Endothelial cell (in vitro differentiated cells): ENCODE data around the gene NBAS. TPM values are rescaled to one million over a fixed set of nuclear protein-coding genes. Genes with fewer than 3 reads are reported as not detected.

Experiments
- DNase-seq: peaks from one replicate; pipeline ENCODE4 v3.0.0; 2021; ENCODE audit warnings: low spot score
- H3K27ac Mint-ChIP-seq: one replicate; pipeline ENCODE4 v1.8.0; 2021; ENCODE audit warnings: mixed read lengths, inconsistent platforms; ENCODE audit not compliant: unreplicated experiment
- H3K27me3 Mint-ChIP-seq: one replicate; pipeline ENCODE4 v1.8.0; 2021; ENCODE audit warnings: mild to moderate bottlenecking, moderate library complexity, mixed read lengths, inconsistent platforms; ENCODE audit not compliant: unreplicated experiment
- H3K36me3 Mint-ChIP-seq: one replicate; pipeline ENCODE4 v1.8.0; 2021; ENCODE audit warnings: mild to moderate bottlenecking, low read depth, mixed read lengths, inconsistent platforms; ENCODE audit not compliant: unreplicated experiment
- H3K4me1 Mint-ChIP-seq: one replicate; pipeline ENCODE4 v1.8.0; 2021; ENCODE audit warnings: mild to moderate bottlenecking, mixed read lengths, inconsistent platforms; ENCODE audit not compliant: unreplicated experiment
- H3K4me3 Mint-ChIP-seq: one replicate; pipeline ENCODE4 v1.8.0; 2021; ENCODE audit warnings: mild to moderate bottlenecking, mixed read lengths, inconsistent platforms; ENCODE audit not compliant: unreplicated experiment
- H3K9me3 Mint-ChIP-seq: one replicate; pipeline ENCODE4 v1.8.0; 2021; ENCODE audit warnings: mixed read lengths, inconsistent platforms; ENCODE audit not compliant: unreplicated experiment
- total RNA-seq: library from RNA; stranded (reverse); fragmentation: NEBNext Ultra II Directional; extraction: Animal tissue kit (Norgen Biotek cat#: 25700); gene quantifications from one replicate; pipeline ENCODE4 v1.2.1, GENCODE V29; 2021; ENCODE audit not compliant: unreplicated experiment
- TF ChIP-seq, protein P1 (sequence below): fragments of 200-600 bp; sonication (generic); IDR thresholded peaks from one replicate; pipeline ENCODE4 v1.5.0; 2021; ENCODE audit warnings: antibody characterized with exemption; ENCODE audit not compliant: unreplicated experiment

Gene NBAS
- total RNA-seq, 1 donor from 2014 or later = 52.8 TPM

DNA sequence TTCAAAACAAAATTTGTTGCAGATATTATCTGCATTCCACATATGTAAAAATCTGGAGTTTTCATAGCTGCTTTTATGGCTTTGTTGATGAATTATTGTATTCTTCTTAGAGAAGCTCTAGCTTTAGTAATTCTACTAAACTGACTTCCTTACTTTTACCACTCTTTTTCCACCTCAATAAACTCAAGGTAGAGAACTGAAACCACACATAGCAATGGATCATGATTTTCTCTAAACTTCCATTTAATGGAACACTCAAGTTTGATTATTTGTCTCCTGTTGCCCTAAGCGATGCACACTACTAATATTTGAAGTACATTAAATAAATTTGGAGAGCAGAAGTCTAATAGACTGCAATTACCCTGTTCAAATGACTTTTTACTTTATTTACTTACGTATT is 192.0 kb downstream of the NBAS start:
- H3K4me1 Mint-ChIP-seq = no peaks in the 10 kb centered on the region
- H3K4me3 Mint-ChIP-seq = no peak overlapping the region

DNA sequence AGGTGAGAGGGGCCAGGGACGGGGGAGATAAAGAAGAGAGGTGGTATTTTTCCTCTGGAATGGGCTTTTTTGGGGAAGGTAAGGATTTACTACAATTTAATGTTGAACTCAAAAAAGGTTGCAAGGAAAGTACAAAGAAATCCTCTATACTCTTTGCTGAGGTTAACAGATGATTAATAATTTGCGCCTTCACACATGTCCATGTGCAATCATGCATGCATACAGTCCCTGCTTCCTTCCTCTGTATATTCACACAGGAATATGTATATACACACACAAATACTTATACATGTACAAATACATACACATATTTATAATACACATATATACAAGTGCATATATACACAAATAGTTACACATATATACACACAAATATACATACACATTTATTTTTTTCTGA is 193.4 kb downstream of the NBAS start:
- Mint-ChIP-seq H3K4me3 (no peak overlapping the region), H3K4me1 (no peaks in the 10 kb centered on the region), H3K9me3 (no peaks in the 10 kb centered on the region), H3K27ac (no peak overlapping the region), H3K27me3 (no peaks in the 10 kb centered on the region), H3K36me3 (peaks cover 24% of the 10 kb centered on the region)
- DNase-seq = no peak
- TF ChIP-seq, protein P1, sequence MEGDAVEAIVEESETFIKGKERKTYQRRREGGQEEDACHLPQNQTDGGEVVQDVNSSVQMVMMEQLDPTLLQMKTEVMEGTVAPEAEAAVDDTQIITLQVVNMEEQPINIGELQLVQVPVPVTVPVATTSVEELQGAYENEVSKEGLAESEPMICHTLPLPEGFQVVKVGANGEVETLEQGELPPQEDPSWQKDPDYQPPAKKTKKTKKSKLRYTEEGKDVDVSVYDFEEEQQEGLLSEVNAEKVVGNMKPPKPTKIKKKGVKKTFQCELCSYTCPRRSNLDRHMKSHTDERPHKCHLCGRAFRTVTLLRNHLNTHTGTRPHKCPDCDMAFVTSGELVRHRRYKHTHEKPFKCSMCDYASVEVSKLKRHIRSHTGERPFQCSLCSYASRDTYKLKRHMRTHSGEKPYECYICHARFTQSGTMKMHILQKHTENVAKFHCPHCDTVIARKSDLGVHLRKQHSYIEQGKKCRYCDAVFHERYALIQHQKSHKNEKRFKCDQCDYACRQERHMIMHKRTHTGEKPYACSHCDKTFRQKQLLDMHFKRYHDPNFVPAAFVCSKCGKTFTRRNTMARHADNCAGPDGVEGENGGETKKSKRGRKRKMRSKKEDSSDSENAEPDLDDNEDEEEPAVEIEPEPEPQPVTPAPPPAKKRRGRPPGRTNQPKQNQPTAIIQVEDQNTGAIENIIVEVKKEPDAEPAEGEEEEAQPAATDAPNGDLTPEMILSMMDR = no peak

More for the DNA sequence above, 192.0 kb downstream of the NBAS start:
- Mint-ChIP-seq H3K27me3 (no peaks in the 10 kb centered on the region), H3K9me3 (no peaks in the 10 kb centered on the region), H3K36me3 (peaks cover 16% of the 10 kb centered on the region), H3K27ac (no peak overlapping the region)
- TF ChIP-seq, protein P1 = no peak
- no peak for DNase-seq

DNA sequence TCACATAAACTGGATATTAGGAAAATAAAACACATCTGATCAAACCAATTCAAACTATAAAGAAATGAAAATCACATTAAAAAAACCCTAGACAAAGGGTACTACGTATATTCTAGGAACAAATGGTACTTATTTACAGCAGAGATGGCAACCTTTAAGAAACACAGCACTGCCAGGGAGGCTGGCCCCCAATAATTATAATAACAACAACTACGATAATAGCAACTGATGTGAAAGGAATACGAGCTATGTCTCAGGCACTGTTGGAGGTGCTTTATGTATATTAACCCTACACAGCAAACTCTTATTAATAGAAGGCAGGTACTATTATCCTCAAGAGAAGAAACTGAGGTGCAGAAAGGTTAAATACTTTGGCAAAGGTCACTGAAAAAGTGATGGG is 193.9 kb downstream of the NBAS start:
- Mint-ChIP-seq H3K27ac (no peak overlapping the region), H3K36me3 (peaks cover 24% of the 10 kb centered on the region), H3K9me3 (no peaks in the 10 kb centered on the region), H3K4me3 (no peak overlapping the region), H3K27me3 (no peaks in the 10 kb centered on the region), H3K4me1 (no peaks in the 10 kb centered on the region)
- TF ChIP-seq, protein P1 = no peak
- no peak for DNase-seq

DNA sequence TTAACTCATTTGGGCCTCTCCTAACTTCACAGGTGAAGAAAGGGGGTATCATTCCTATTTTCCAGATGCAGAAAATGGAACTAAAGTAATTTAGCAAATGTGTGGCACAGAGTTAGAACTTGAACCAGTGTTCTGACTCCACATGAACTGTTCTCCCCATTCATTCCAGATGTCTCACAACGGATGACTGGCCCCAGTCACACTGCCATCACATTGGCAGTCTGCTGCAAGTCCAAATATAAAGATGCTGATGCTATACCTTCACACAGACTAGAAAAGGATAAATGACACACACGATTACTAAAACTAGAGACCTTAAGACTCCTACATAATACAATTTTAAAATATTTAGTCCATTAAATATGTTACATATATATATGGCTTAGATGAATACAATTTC is 195.7 kb downstream of the NBAS start:
- no peaks in the 10 kb centered on the region for H3K27me3 Mint-ChIP-seq
- TF ChIP-seq, protein P1 = no peak
- H3K9me3 Mint-ChIP-seq = no peaks in the 10 kb centered on the region

DNA sequence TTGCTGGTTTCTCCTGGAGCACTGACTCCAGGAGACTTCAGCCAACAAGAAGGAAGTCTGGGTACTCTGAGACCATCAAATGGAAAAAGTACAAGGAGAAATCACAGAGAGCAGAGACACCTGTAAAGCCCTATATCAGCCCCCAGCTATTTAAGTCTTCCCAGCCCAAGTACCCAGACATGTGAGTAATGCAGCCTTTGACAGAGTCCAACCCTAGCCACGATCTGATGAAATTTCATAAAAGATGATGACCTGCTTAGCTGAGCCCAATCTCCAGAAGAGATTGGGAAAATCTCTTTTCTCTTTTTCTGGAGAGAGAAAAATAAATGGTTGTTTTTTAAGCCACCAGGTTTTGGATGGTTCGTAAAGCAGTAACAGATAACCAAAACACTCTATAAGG is 196.6 kb downstream of the NBAS start:
- no peaks in the 10 kb centered on the region for H3K4me1 Mint-ChIP-seq
- H3K36me3 Mint-ChIP-seq = peaks cover 17% of the 10 kb centered on the region
- no peaks in the 10 kb centered on the region for H3K9me3 Mint-ChIP-seq
- TF ChIP-seq, protein P1 = no peak
- no peak overlapping the region for H3K27ac Mint-ChIP-seq
- no peak for DNase-seq
- H3K4me3 Mint-ChIP-seq = no peak overlapping the region
- H3K27me3 Mint-ChIP-seq = no peaks in the 10 kb centered on the region

More for the DNA sequence above, 195.7 kb downstream of the NBAS start:
- Mint-ChIP-seq H3K36me3 (peaks cover 17% of the 10 kb centered on the region), H3K27ac (no peak overlapping the region), H3K4me3 (no peak overlapping the region), H3K4me1 (no peaks in the 10 kb centered on the region)
- no peak for DNase-seq
